Stomach smooth muscle (tissue), 2 donors: ENCODE measurements around the gene EBPL.
"Not testable (repeated sequence)": the region's sequence is repeated elsewhere in the genome, so short reads cannot be mapped to it uniquely, and the experiment has no call there.

Source experiments
- H3K27ac ChIP-seq: one replicate; pipeline ENCODE4 v1.7.0; 2013; ENCODE audit warnings: mild to moderate bottlenecking, low read length, inconsistent platforms
- H3K27me3 ChIP-seq, 2 donors: one replicate each; pipeline ENCODE4 v1.7.0; 2013; ENCODE audit warnings: low read length in 2 of 2; ENCODE audit not compliant: insufficient read depth in 2 of 2, control insufficient read depth in 1 of 2
- H3K36me3 ChIP-seq, 2 donors: one replicate each; pipeline ENCODE4 v1.7.0; 2013; ENCODE audit warnings: low read length in 2 of 2; ENCODE audit not compliant: control insufficient read depth in 2 of 2, insufficient read depth in 2 of 2
- H3K4me1 ChIP-seq: one replicate; pipeline ENCODE4 v1.7.0; 2013; ENCODE audit warnings: low read length; ENCODE audit not compliant: control insufficient read depth, insufficient read depth
- H3K4me3 ChIP-seq, 2 donors: one replicate each; pipeline ENCODE4 v1.7.0; 2013; ENCODE audit warnings: low read length in 2 of 2
- H3K9ac ChIP-seq, 2 donors: one replicate each; pipeline ENCODE4 v1.7.0; 2013; ENCODE audit warnings: low read length in 2 of 2, mild to moderate bottlenecking in 1 of 2
- H3K9me3 ChIP-seq, 2 donors: one replicate each; pipeline ENCODE4 v1.7.0; 2013; ENCODE audit warnings: low read length in 2 of 2; ENCODE audit not compliant: control insufficient read depth in 2 of 2
- donor health status: healthy.
- donor health status: Pancreatic carcinoma.

The EBPL gene

GRCh38 chr13:49690995-49691784, at the start of gene EBPL:
EBPL (minus strand) TSS chr13:49691486; CDS start chr13:49691424, 62 bp downstream.
- H3K9me3 ChIP-seq, result no peaks in the 10 kb centered on the region
- no peaks in the 10 kb centered on the region for H3K27me3 ChIP-seq
- peak within 1 kb of the TSS; percentile 82 for H3K27ac ChIP-seq
- peak within 1 kb of the TSS; percentile 87 to 90 for H3K4me3 ChIP-seq
- peaks cover 3 to 7% of the 10 kb centered on the region in 2 donors for H3K36me3 ChIP-seq
- peak within 1 kb of the TSS; percentile 78 to 86 for H3K9ac ChIP-seq
- H3K4me1 ChIP-seq, result peaks cover 8% of the 10 kb centered on the region

GRCh38 chr13:49740870-49741269, 49.6 kb upstream of the EBPL start:
- no peak overlapping the region for H3K9ac ChIP-seq
- H3K27ac ChIP-seq, result no peak overlapping the region
- H3K27me3 ChIP-seq, result no peaks in the 10 kb centered on the region
- H3K4me3 ChIP-seq, result no peak overlapping the region
- H3K4me1 ChIP-seq, result no peaks in the 10 kb centered on the region
- no peaks in the 10 kb centered on the region for H3K9me3 ChIP-seq
- peaks cover 0 to 6% of the 10 kb centered on the region in 2 donors for H3K36me3 ChIP-seq

GRCh38 chr13:49739498-49740187, 48.4 kb upstream of the EBPL start:
- no peaks in the 10 kb centered on the region for H3K4me1 ChIP-seq
- no peak overlapping the region for H3K9ac ChIP-seq
- no peaks in the 10 kb centered on the region for H3K27me3 ChIP-seq
- peaks cover 0 to 3% of the 10 kb centered on the region in 2 donors for H3K36me3 ChIP-seq
- no peak overlapping the region for H3K4me3 ChIP-seq
- H3K9me3 ChIP-seq, result no peaks in the 10 kb centered on the region
- no peak overlapping the region for H3K27ac ChIP-seq

- Histone ChIP-seq H3K4me1 (no peaks in the 10 kb centered on the region), H3K27me3 (no peaks in the 10 kb centered on the region), H3K9me3 (no peaks in the 10 kb centered on the region), H3K36me3 (peaks cover 3 to 4% of the 10 kb centered on the region in 2 donors), H3K9ac (no peak overlapping the region), H3K4me3 (no peak overlapping the region), H3K27ac (no peak overlapping the region)
Observed at GRCh38 chr13:49733181-49733951, 42.1 kb upstream of the EBPL start.

GRCh38 chr13:49731766-49732165, 40.5 kb upstream of the EBPL start:
- no peak overlapping the region for H3K4me3 ChIP-seq
- H3K27ac ChIP-seq, result no peak overlapping the region
- no peaks in the 10 kb centered on the region for H3K9me3 ChIP-seq
- no peaks in the 10 kb centered on the region for H3K27me3 ChIP-seq
- no peaks in the 10 kb centered on the region for H3K4me1 ChIP-seq
- no peak overlapping the region for H3K9ac ChIP-seq
- peaks cover 3 to 6% of the 10 kb centered on the region in 2 donors for H3K36me3 ChIP-seq

GRCh38 chr13:49716615-49717014, 25.3 kb upstream of the EBPL start:
- Histone ChIP-seq H3K27me3 (no peaks in the 10 kb centered on the region), H3K4me1 (no peaks in the 10 kb centered on the region), H3K36me3 (peaks cover 7 to 9% of the 10 kb centered on the region in 2 donors), H3K9ac (no peak overlapping the region), H3K4me3 (no peak overlapping the region), H3K27ac (no peak overlapping the region), H3K9me3 (peaks cover 3 to 5% of the 10 kb centered on the region in 2 donors)

GRCh38 chr13:49714757-49715156, 23.5 kb upstream of the EBPL start:
- Histone ChIP-seq H3K4me1 (no peaks in the 10 kb centered on the region), H3K9ac (no peak overlapping the region), H3K36me3 (peaks cover 5 to 7% of the 10 kb centered on the region in 2 donors), H3K27me3 (no peaks in the 10 kb centered on the region), H3K9me3 (peaks cover 3 to 5% of the 10 kb centered on the region in 2 donors), H3K27ac (no peak overlapping the region), H3K4me3 (no peak overlapping the region)

GRCh38 chr13:49711218-49711863, 20.1 kb upstream of the EBPL start:
- no peak overlapping the region for H3K4me3 ChIP-seq
- H3K9ac ChIP-seq, result no peak overlapping the region
- H3K9me3 ChIP-seq, result peaks cover 3 to 5% of the 10 kb centered on the region in 2 donors
- H3K27ac ChIP-seq, result no peak overlapping the region
- peaks cover 0 to 6% of the 10 kb centered on the region in 2 donors for H3K36me3 ChIP-seq
- no peaks in the 10 kb centered on the region for H3K4me1 ChIP-seq
- no peaks in the 10 kb centered on the region for H3K27me3 ChIP-seq

GRCh38 chr13:49704264-49704663, 13.0 kb upstream of the EBPL start:
- not testable (repeated sequence) for H3K9me3 ChIP-seq, H3K4me1 ChIP-seq, H3K27ac ChIP-seq, H3K9ac ChIP-seq, H3K27me3 ChIP-seq, H3K4me3 ChIP-seq
- H3K36me3 ChIP-seq, result peaks cover 12 to 24% of the 10 kb centered on the region in 2 donors

- no peaks in the 10 kb centered on the region for H3K4me1 ChIP-seq
- peaks cover 15 to 18% of the 10 kb centered on the region in 2 donors for H3K36me3 ChIP-seq
- no peak overlapping the region for H3K27ac ChIP-seq
- H3K9ac ChIP-seq, result no peak overlapping the region
- H3K27me3 ChIP-seq, result no peaks in the 10 kb centered on the region
- H3K4me3 ChIP-seq, result no peak overlapping the region
- H3K9me3 ChIP-seq, result no peaks in the 10 kb centered on the region
Observed at GRCh38 chr13:49701491-49701890, 10.2 kb upstream of the EBPL start.
